Adipose tissue (tissue), 3 donors: ENCODE data around the gene PINK1. TPM values are rescaled to one million over a fixed set of nuclear protein-coding genes. Genes with fewer than 3 reads are reported as not detected.
A peak's percentile ranks its signal among the peaks of the same experiment; 100 is the strongest.

Experiments used
- H3K27ac ChIP-seq: one replicate; pipeline ENCODE4 v1.5.1; 2013; ENCODE audit warnings: low read depth, low read length
- WGBS, 3 donors: extraction: QIAGEN DNeasy Blood & Tissue Kit; methylation state at CpG; one replicate each; pipeline ENCODE4 v1.1.7; 2013; 5-methylcytosine and 5-hydroxymethylcytosine counted together
- polyA plus RNA-seq, 3 donors: library from polyadenylated mRNA; stranded (reverse); fragments of 200-250 nt; gene quantifications; one replicate each; pipeline ENCODE4 v1.2.3, GENCODE V29; 2013
- donor health status: healthy with polysubstance abuse.
- donor health status: Bipolar disorder and iron deficiency.
- donor health status: healthy.

PINK1 gene
- 100 to 1,000 TPM in 1 of 3 donors, 10 to 100 TPM in 2; 34.6 to 132 (median 77.5) TPM for polyA plus RNA-seq

DNA sequence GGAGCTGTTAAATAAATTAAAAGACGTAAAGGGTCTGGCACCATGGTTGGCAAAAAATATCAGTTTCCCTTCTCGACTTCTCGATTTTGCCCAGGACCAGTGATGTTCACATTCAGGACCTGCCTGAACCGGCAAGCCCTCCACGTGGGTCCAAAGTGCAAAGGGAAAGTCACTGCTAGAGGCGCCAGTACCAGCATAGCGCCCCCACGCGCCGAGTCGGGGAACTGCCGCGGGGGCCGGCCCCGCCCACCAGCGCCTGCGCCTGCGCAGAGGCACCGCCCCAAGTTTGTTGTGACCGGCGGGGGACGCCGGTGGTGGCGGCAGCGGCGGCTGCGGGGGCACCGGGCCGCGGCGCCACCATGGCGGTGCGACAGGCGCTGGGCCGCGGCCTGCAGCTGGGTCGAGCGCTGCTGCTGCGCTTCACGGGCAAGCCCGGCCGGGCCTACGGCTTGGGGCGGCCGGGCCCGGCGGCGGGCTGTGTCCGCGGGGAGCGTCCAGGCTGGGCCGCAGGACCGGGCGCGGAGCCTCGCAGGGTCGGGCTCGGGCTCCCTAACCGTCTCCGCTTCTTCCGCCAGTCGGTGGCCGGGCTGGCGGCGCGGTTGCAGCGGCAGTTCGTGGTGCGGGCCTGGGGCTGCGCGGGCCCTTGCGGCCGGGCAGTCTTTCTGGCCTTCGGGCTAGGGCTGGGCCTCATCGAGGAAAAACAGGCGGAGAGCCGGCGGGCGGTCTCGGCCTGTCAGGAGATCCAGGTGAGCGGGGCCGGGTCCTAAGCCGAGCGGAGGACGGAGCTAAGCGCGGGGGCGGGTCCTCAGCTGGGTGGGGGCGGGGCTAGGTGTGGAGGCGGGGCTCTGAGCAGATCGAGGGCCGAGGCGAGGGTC lies at the start of gene PINK1:
PINK1 (plus strand) TSS at position 269 of the 875 bp plus-strand sequence; CDS start at position 360, 91 bp downstream.
- H3K27ac ChIP-seq, result peak within 1 kb of the TSS; percentile 13
- WGBS, 3 donors, result 1% methylated on average over 70 to 93 of the region's 93 CpGs

DNA sequence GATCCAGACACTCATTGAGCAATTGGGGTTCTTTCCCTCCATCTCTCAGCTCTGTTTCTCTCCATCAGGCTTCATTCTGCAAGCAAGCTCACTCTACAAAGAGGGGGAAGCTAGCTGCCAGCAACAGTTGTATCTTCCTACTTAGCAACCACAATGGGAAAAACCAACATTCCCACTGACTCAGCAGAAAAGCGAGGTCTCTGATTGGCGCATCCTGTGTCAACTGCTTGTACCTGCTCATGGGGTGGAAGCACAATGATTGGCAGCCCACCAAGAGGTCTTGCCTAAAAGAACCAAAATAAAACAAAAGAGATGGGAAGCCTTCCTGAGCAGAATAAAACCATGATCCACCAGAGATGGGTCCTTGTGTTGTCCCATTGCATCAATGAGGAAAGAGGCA lies 48.4 kb upstream of the PINK1 start:
- H3K27ac ChIP-seq, result no peak overlapping the region
- WGBS, 3 donors, result 41 to 59% (median 50%) methylated on average over 2 of the region's 2 CpGs

DNA sequence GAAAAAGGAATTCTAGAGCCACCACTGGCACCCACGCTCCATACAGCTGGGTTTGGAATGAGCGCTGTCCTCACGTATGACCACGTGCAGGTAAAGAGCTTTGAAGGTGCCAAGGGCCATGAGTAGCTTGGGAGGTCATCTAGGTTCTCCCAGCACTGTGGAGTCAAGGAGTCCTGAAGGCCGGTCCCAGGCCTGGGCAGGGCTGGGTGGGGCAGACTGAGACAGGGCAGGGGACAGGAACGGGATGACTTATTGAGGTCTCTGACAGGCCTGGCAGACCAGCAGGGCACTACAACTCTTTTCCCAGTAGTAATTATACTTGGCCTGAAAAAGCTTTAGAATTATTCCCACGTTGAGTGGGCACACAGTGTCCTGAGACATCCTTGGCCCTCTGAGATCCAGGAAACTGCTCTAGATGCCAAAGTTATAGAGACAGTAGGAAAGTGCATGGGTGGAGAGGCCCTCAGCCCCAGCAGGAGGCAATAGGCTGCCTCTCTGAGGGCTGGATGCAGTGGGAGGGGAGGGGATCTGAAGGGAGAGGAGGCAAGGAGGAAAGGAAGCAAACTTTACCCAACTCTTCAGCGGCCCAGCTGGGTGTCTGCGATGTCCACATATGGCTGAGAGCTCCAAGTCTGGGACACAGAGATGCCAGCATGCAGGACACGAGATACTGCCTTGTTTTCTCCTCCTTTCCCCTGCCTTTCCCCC lies 46.2 kb upstream of the PINK1 start:
- H3K27ac ChIP-seq, result no peak overlapping the region
- WGBS, 3 donors, result 65 to 74% (median 68%) methylated on average over 9 to 10 of the region's 10 CpGs

DNA sequence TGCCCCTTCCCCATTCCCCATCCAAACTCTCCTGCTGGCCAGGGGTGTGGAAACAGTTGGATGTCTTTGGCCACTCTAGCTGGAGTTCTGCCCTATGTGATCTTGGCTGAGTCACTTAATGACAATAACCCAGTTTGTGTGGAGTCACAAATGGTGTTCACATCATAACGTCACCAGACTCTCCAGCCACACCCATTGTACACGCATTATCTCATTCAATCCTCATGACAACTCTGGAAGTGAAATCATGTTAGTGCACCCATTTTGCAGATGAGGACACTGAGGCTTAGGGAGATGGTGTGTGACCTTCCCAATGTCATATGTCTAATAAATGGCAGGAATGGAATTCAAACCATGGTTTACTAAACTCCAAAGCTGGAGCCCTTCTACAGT lies 45.6 kb upstream of the PINK1 start:
- WGBS, 3 donors, result 45 to 58% (median 51%) methylated on average over 2 of the region's 2 CpGs
- H3K27ac ChIP-seq, result no peak overlapping the region

DNA sequence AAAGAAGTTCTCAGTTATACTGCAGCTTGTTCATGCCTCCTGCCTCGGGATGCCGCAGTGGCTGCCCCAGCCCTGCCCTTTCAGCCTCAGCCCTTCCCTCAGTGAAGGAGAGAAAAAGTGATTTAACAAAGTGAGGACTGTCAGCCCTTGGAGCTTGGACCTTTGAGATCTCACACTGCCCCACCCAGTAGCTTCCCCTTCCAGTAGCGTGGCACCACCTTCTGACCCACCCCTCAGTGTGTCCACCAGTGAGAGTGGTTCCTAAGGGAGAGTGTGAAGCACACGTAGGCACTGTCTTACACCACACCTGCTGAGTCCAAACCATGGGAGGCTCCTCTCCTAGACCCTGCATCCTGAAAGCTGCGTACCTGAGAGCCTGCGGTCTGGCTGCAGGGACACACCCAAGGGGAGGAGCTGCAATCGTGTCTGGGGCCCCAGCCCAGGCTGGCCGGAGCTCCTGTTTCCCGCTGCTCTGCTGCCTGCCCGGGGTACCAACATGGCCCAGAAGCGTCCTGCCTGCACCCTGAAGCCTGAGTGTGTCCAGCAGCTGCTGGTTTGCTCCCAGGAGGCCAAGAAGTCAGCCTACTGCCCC lies 44.5 kb upstream of the PINK1 start, which contains the start of gene CDA:
CDA (plus strand) TSS at position 464 of the 592 bp plus-strand sequence; CDS start at position 497, 33 bp downstream.
- H3K27ac ChIP-seq, result peak within 1 kb of the TSS; percentile 48
- WGBS, 3 donors, result 19 to 28% (median 23%) methylated on average over 11 of the region's 11 CpGs

DNA sequence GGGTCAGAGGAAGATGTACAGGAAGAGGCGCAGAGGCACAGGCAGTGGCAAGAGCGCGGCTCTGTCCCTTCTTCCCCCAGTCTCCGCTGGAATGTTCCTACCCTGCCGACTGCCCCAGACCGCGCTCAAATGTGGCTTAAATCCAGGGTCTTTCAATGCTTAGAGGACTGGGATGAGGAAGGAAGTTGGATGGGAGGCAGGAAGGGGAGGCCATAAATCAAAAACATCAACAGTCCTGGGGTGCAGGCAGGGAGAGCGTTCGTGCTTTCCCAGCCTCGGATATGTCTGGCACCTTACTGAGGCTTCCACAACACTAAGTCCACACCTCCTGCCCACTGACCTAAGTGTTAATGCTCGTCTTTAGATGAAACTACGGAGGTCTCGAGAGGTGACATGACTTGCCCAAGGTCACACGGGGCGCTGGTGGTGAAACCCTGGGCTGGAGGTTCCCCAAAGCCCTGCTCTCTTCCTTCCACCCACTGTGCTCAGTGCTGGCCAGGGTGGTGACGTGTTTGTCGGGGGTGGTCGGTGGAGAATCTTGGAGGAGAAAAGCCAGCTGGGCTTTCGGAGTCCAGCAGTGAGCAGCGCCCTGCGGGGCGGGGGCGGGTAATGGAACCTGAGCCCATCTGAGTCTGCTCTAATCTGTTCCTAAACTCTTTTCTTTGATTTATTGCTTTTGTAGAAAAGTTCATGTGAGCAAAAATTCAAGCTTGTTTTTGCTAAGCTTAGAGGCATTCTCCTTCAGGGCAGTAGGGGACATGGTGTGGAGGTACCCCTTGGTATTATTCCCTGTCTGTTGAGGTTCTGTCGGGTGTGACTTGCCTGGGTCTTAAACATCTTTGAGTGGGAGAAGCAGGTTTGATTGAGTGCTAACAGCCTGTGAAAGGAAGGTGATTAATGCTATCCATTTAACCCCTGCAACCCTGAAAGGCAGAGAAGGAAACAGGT lies 43.7 kb upstream of the PINK1 start:
- WGBS, 3 donors, result 4 to 13% (median 5%) methylated on average over 24 of the region's 24 CpGs
- H3K27ac ChIP-seq, result peak overlapping the region; percentile 48

DNA sequence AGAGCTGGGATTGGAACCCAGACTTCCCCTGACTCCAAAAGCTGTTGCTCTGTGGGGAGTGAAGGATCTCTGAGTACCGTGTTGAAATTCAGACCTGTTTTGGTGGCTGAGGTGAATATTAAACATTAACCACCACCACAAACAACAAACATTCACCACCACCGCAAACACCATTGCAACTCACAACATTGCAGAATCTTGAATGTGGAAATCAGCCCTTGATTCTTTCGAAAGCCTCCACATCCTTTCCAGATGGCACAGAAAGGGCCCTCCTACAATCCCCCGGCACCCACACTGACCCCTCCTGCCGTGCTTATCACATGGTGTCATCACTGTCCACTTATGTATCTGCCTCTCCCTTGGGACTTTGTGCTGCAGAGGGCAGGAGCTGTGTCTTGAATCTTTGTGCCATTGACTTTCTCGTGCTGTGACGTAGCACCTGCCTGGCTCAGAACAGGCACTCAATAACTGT lies 42.9 kb upstream of the PINK1 start:
- WGBS, 3 donors, result 25 to 28% (median 26%) methylated on average over 7 of the region's 7 CpGs

DNA sequence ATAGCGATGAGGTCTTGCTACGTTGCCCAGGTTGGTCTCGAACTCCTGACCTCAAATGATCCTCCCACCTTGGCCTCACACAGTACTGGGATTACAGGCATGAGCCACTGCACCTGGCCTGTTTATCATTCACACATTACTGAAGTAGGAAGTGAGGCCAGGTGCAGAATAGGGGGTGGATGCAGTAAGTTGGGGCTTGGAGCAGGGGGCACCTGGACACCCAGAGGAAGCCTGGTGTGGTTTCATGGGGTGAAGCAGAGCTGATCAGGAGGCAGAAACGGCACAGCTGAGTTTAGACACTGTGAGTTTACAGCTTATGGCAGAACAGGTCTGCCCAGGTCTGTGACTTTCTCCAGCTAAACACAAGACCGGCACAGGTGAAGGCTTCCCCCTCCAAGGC lies 39.5 kb upstream of the PINK1 start:
- H3K27ac ChIP-seq, result no peak overlapping the region
- 74 to 86% (median 84%) methylated on average over 5 of the region's 5 CpGs for WGBS, 3 donors

More for the DNA sequence above, 42.9 kb upstream of the PINK1 start:
- peak overlapping the region; percentile 48 for H3K27ac ChIP-seq

DNA sequence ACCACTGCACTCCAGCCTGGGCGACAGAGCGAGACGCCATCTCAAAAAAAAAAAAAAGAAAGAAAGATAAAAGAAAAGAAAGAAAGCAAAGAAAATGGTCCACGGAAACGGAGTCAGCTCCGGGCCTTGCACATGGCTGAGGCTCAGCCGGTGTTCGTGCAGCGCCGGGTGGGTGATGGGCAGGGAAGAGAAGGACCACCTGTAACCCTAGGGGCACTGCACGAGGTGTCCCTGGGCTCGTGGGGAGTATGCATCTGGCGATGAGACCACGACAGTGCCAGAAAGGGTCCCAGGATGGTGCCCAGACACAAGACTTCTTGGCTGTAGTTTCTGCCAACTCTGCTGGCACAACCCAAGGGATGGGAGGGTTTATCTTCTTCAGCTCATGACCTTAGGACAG lies 38.5 kb upstream of the PINK1 start:
- H3K27ac ChIP-seq, result no peak overlapping the region
- WGBS, 3 donors, result 83 to 93% (median 90%) methylated on average over 14 of the region's 14 CpGs

DNA sequence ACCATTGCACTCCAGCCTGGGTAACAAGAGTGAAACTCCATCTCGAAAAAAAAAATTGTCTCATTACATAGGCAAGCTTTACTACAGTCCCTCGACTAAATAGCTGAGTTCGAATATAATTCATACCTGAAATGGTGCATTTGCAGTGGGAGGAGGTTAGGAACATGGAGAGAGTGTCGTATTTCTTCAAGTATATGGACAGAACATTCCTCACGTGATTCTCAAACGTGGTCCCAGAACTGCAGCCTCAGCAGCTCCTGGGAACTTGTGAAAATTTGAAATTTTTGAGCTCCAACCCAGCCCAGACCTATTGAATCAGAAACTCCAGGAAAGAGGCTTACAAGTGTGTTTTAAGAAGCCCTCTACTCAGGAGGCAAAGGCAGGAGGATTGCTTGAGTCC lies 37.2 kb upstream of the PINK1 start:
- H3K27ac ChIP-seq, result no peak overlapping the region
- WGBS, 3 donors, result 46 to 68% (median 64%) methylated on average over 6 of the region's 6 CpGs

DNA sequence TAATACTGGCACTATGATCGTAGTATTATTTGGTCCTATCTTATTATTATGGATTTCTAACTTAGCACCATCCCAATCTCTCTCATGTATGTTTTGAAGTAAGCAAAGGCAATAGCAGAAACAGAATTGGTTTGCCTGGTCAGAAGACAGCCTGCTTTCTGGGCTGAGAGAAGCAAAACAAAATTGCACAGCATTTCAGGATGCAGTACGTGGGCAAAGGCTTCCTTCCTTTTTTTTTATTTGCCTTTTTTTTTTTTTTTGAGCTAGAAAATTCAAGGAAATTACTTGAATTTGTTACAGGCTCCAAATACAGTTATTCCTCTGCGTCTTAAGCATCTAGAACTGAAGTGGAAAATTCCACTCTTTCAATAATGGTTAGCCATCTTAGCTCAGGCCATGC lies 35.6 kb upstream of the PINK1 start:
- 47 to 72% (median 49%) methylated on average over 3 of the region's 3 CpGs for WGBS, 3 donors
- H3K27ac ChIP-seq, result no peak overlapping the region

DNA sequence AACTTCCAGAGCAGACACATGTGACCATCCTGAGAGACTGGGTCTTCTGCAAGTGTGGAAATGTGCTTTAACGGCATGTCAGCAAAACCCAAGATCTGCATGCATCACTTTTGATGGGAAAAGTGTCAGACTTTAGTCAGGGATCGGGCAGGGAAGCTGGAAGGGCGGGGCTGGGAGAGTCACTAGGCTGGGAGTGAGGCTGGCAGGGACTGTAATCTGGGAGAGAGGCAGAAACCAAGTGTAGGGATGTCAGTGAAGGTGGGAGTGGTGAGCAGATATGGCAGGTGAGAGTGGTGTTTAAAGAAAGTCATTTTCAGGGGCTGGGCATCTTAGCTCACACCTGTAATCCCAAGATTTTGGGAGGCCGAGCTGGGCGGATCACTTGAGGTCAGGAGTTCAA lies 33.1 kb upstream of the PINK1 start:
- 74 to 87% (median 83%) methylated on average over 5 of the region's 5 CpGs for WGBS, 3 donors
- H3K27ac ChIP-seq, result no peak overlapping the region

DNA sequence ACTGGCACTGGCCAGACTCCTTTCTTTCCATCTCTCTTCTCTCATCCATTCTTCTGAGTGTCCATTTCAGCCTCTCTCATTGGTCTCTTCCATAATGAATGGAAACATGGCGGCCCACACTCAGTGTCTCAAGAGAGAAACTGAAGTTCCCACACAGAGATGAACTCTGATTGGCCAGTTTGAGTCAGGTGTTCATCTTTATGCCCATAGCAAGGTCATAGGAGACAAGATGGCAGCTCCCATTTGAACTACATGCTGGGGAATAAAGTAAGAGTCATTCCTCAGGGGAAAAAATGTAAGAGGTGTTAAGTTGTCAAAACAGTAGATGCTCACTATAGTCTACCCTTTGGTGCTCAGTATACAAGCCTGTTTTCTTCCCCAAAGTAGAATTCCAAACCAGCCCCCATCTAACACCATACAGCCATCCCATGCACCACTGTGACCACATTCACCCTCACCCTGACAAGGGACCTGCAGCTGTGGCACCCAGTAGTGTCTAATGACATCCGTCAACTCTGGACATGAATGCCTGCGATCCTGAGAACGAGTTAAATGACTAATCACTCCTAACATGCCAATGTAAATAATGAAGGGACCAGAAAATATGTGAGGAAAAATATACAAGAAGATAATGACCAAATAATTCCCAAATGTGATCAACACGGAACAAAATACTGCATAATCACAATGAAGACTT lies 32.0 kb upstream of the PINK1 start:
- 41 to 73% (median 63%) methylated on average over 5 of the region's 5 CpGs for WGBS, 3 donors
- H3K27ac ChIP-seq, result no peak overlapping the region

DNA sequence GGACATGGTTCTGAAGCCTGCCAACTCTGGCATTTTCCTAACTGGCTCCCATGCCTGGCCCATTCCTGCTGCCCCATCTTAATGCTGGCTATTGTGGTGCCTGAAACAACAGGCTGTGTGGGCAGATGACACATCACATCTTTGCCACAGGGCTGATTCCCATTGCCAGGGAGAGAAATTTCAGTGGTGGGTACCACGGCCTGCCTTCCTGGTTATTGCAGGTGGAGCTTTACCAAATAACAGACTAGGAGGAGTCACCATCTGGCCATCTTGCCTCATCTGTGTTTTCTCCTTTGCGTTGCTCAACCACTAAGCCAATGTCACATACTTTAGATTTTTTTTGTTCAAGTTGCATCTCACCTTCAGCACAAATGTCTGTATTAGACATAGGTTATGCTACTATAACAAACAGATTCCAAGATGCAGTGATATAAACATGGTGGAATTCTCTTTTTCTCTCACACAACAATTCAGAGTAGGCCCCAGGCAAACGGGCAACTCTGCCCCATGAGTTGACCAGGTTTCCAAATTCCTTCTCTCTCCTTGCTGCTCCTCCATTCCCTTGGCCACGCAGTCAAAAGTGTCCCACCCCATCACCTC lies 30.3 kb upstream of the PINK1 start:
- no peak overlapping the region for H3K27ac ChIP-seq
- WGBS, 3 donors, result 71 to 82% (median 80%) methylated on average over 4 of the region's 4 CpGs

DNA sequence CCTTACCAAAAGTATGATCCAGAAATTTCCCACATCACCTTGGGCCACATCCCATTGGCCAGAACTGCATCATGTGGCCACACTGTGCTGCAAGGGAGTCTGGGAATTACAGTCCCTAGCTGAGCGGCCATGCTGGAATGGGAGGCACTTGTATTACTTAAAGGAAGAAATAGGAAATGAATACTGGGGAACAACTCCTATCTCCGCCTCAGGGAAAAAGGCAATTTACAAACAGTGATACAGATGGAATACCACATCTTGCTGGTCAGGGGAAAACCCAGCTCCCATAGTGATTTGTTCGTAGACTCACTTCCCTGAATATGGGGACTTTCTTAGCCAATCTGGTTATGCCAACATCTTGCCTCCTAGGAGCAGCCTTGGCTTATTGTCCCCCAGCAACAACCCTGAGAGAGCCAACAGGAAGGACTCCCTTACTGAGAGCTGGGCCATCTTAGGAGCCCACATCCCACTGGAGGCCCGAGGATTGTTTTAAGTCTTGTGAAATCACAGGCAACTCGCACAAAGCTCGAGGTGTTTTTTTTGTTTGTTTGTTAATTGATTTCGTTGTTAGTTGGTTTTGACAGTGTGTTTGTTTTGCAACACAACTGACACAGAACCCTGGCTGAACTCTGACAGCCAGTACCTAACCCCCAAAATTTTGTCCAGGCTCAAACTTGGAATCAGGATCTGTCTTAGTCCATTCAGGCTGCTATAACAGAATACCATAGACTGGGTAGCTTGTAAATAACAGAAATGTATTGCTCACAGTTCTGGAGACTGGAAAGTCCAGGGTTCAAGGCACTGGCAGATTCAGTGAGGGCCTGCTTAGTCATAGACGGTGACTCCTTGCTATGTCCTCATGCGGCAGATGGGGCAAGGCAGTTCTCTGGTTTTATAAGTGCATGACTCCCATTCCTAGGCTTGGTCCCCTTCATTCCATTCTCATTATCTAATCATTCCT lies 29.5 kb upstream of the PINK1 start:
- no peak overlapping the region for H3K27ac ChIP-seq
- 65 to 82% (median 73%) methylated on average over 9 of the region's 9 CpGs for WGBS, 3 donors

DNA sequence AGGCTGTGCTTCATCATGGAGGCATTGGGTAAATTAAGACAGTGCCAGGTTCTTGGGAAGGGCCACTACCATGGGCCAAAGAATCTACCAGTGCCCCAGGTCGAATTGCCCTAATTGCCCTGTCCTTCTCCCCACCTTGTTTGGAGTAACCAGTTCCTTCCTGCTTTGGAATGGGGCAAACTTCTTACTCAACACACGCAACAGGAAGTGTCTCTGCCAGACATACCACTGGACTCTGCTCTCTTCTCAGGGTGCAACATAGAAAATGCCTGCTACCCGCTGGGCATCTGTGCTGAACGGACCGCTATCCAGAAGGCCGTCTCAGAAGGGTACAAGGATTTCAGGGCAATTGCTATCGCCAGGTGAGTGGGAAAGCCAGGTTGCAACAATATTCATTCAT lies 28.6 kb upstream of the PINK1 start:
- 56 to 86% (median 72%) methylated on average over 7 of the region's 7 CpGs for WGBS, 3 donors
- no peak overlapping the region for H3K27ac ChIP-seq
